Measurements from ENCODE around the gene ISG20L2. TPM values are rescaled to one million over a fixed set of nuclear protein-coding genes. Genes with fewer than 3 reads are reported as not detected.

Gene ISG20L2
- polyA plus RNA-seq, 1 donor, result 23.3 TPM

- DNase-seq (ENCODE audit: low read depth), result no peak
These were observed 21.7 kb downstream of the ISG20L2 start for GRCh38 chr1:156706657-156707416.

- DNase-seq (ENCODE audit: low read depth), result no peak
These were observed 22.5 kb downstream of the ISG20L2 start for GRCh38 chr1:156705918-156706656.

- no peak for DNase-seq (ENCODE audit: low read depth)
These were observed 23.1 kb downstream of the ISG20L2 start, which contains the start of gene CRABP2 for GRCh38 chr1:156705321-156705917. Gene CRABP2 (minus strand): TSS chr1:156705583. CDS start chr1:156705446, 137 bp downstream.

- DNase-seq (ENCODE audit: low read depth), result no peak
These were observed 23.6 kb downstream of the ISG20L2 start for GRCh38 chr1:156704930-156705320.

GRCh38 chr1:156704166-156704711 lies 24.3 kb downstream of the ISG20L2 start:
- DNase-seq (ENCODE audit: low read depth), result no peak

- no peak for DNase-seq (ENCODE audit: low read depth)
These were observed 24.8 kb downstream of the ISG20L2 start for GRCh38 chr1:156703741-156704140.

- no peak for DNase-seq (ENCODE audit: low read depth)
These were observed 25.2 kb downstream of the ISG20L2 start for GRCh38 chr1:156703336-156703735.

- DNase-seq (ENCODE audit: low read depth), result no peak
These were observed 27.6 kb downstream of the ISG20L2 start for GRCh38 chr1:156700736-156701531.

- DNase-seq (ENCODE audit: low read depth), result no peak
These were observed 29.6 kb downstream of the ISG20L2 start for GRCh38 chr1:156698995-156699394.

GRCh38 chr1:156697481-156697880 lies 31.1 kb downstream of the ISG20L2 start:
- DNase-seq (ENCODE audit: low read depth), result no peak

GRCh38 chr1:156696755-156697154 lies 31.8 kb downstream of the ISG20L2 start:
- no peak for DNase-seq (ENCODE audit: low read depth)

- no peak for DNase-seq (ENCODE audit: low read depth)
These were observed 33.9 kb downstream of the ISG20L2 start for GRCh38 chr1:156694690-156694962.

GRCh38 chr1:156693848-156694689 lies 34.5 kb downstream of the ISG20L2 start:
- no peak for DNase-seq (ENCODE audit: low read depth)

- DNase-seq (ENCODE audit: low read depth), result no peak
These were observed 35.4 kb downstream of the ISG20L2 start for GRCh38 chr1:156692925-156693847.

- DNase-seq (ENCODE audit: low read depth), result no peak
These were observed 36.1 kb downstream of the ISG20L2 start for GRCh38 chr1:156692441-156692924.

- DNase-seq (ENCODE audit: low read depth), result no peak
These were observed 36.7 kb downstream of the ISG20L2 start for GRCh38 chr1:156691665-156692440.

- DNase-seq (ENCODE audit: low read depth), result no peak
These were observed 37.4 kb downstream of the ISG20L2 start for GRCh38 chr1:156691191-156691590.

GRCh38 chr1:156690675-156691036 lies 37.9 kb downstream of the ISG20L2 start:
- no peak for DNase-seq (ENCODE audit: low read depth)

Measured in forelimb muscle (tissue), 1 donor.